Lung (tissue), 12 donors: ENCODE measurements around the gene FLYWCH2. TPM values are rescaled to one million over a fixed set of nuclear protein-coding genes. Genes with fewer than 3 reads are reported as not detected.
"Not testable (repeated sequence)": the region's sequence is repeated elsewhere in the genome, so short reads cannot be mapped to it uniquely, and the experiment has no call there.

Experiments
- ATAC-seq: fragments of 200-7000 bp; cut with Tn5 transposase; one replicate; pipeline ENCODE4 v1.9.1; 2020; ENCODE audit warnings: moderate number of reproducible peaks; ENCODE audit not compliant: insufficient read depth, low FRiP score
- DNase-seq, 3 donors: peaks; one replicate each; pipeline ENCODE4 v3.0.0-alpha.2; 2013 to 2017
- H3K27ac ChIP-seq, 2 donors: one replicate each; pipeline ENCODE4 v1.5.1; 2013; ENCODE audit warnings: mild to moderate bottlenecking in 2 of 2, moderate library complexity in 2 of 2, control low read depth in 1 of 2, inconsistent platforms in 1 of 2, low read depth in 1 of 2, low read length in 1 of 2
- H3K27me3 ChIP-seq, 3 donors: one replicate each; pipeline ENCODE4 v1.5.1; 2013; ENCODE audit warnings: low read length in 2 of 3; ENCODE audit not compliant: control insufficient read depth in 3 of 3, insufficient read depth in 3 of 3
- H3K36me3 ChIP-seq, 4 donors: one replicate each; pipeline ENCODE4 v1.5.1; 2013; ENCODE audit warnings: low read length in 4 of 4, mild to moderate bottlenecking in 1 of 4, moderate library complexity in 1 of 4; ENCODE audit not compliant: control insufficient read depth in 4 of 4, insufficient read depth in 4 of 4
- H3K4me1 ChIP-seq, 5 donors: one replicate each; pipeline ENCODE4 v1.5.1; 2013; ENCODE audit warnings: low read length in 5 of 5, mild to moderate bottlenecking in 2 of 5, moderate library complexity in 1 of 5; ENCODE audit not compliant: control insufficient read depth in 5 of 5, insufficient read depth in 5 of 5
- H3K4me3 ChIP-seq: one replicate; pipeline ENCODE4 v1.5.1; 2013; ENCODE audit warnings: mild to moderate bottlenecking, control low read depth, moderate library complexity
- H3K9ac ChIP-seq, 2 donors: one replicate each; pipeline ENCODE4 v1.5.1; 2013; ENCODE audit warnings: low read length in 2 of 2, control low read depth in 1 of 2; ENCODE audit not compliant: insufficient read depth in 1 of 2
- H3K9me3 ChIP-seq, 4 donors: one replicate each; pipeline ENCODE4 v1.5.1; 2013; ENCODE audit warnings: low read length in 3 of 4, mild to moderate bottlenecking in 1 of 4, moderate library complexity in 1 of 4; ENCODE audit not compliant: control insufficient read depth in 4 of 4, insufficient read depth in 3 of 4
- WGBS, 2 donors: extraction: QIAGEN DNeasy Blood & Tissue Kit; methylation state at CpG; one replicate each; pipeline ENCODE4 v1.1.7; 2013; 5-methylcytosine and 5-hydroxymethylcytosine counted together
- polyA plus RNA-seq, 2 donors: library from polyadenylated mRNA; stranded (reverse); fragments of 200-250 nt; gene quantifications; one replicate each; pipeline ENCODE4 v1.2.1, GENCODE V29; 2013
- total RNA-seq, 2 donors: library from RNA; depleted of rRNA in 1 of 2; stranded (reverse); fragments of >200 nt in 1 of 2; gene quantifications; one replicate each; pipeline ENCODE4 v1.2.1, GENCODE V29; 2014 to 2021
- TF ChIP-seq, protein P1 (sequence below): IDR thresholded peaks from 2 replicates; pipeline ENCODE4 v1.5.1; 2012; ENCODE audit warnings: mild to moderate bottlenecking; ENCODE audit errors: control extremely low read depth, extremely low read depth
- donor health status: control.
- donor health status: control.
- donor health status: Bipolar disorder and iron deficiency.
- donor health status: healthy.
- donor health status: DM: yes; HTN: yes; CAD: no.

Gene FLYWCH2
- total and polyA plus RNA-seq, 4 donors = 26.7 to 40.6 (median 39.2) TPM

DNA sequence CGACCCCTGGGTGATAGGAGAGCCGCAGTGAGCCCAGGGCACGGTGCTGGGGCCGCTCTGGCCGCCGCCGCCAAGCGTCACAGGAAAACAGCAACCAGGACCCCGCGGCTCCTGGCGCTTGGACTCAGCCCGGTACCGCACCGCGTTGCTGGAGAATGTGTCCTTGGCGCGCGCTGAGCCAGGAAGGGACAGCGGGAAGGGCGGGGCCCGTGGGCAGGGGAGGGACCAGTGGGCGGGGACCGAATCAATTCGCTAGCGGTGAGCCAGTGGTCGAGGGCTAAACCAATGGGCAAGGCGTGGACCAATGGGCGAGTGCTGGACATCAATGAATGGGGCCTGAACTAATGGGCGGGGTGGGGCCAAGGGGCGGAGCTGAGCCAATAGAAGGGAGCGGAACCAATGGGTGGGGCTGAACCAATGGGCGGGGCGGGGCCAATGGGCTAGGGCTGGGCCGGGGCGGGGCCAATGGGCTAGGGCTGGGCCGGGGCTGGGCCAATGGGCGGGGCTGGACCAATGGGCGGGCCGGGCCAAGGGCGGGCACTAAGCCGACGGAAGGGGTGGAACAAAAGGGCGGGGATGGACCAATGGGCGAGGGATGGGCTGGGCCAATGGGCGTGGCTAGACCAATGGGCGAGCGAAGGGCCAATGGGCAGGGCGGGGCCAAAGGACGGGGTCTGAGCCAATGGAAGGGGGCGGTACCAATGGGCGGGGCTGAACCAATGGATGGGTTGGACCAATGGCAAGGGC, 22.4 kb downstream of the FLYWCH2 start:
- H3K4me3 ChIP-seq = peak overlapping the region; percentile 50
- no peak overlapping the region for H3K9ac ChIP-seq
- WGBS, 2 donors = 0 to 1% methylated on average over 44 to 50 of the region's 51 CpGs
- H3K4me1 ChIP-seq = peaks cover 0 to 12% (median 3%) of the 10 kb centered on the region in 5 donors
- no peaks in the 10 kb centered on the region for H3K9me3 ChIP-seq
- peak overlapping the region; percentile 93 to 97 for H3K27ac ChIP-seq
- TF ChIP-seq, protein P1, sequence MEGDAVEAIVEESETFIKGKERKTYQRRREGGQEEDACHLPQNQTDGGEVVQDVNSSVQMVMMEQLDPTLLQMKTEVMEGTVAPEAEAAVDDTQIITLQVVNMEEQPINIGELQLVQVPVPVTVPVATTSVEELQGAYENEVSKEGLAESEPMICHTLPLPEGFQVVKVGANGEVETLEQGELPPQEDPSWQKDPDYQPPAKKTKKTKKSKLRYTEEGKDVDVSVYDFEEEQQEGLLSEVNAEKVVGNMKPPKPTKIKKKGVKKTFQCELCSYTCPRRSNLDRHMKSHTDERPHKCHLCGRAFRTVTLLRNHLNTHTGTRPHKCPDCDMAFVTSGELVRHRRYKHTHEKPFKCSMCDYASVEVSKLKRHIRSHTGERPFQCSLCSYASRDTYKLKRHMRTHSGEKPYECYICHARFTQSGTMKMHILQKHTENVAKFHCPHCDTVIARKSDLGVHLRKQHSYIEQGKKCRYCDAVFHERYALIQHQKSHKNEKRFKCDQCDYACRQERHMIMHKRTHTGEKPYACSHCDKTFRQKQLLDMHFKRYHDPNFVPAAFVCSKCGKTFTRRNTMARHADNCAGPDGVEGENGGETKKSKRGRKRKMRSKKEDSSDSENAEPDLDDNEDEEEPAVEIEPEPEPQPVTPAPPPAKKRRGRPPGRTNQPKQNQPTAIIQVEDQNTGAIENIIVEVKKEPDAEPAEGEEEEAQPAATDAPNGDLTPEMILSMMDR = no peak
- H3K27me3 ChIP-seq = no peaks in the 10 kb centered on the region
- no peaks in the 10 kb centered on the region for H3K36me3 ChIP-seq
- DNase-seq (peak; percentile 94 to 95 (median 95)), ATAC-seq (peak; percentile 90)

DNA sequence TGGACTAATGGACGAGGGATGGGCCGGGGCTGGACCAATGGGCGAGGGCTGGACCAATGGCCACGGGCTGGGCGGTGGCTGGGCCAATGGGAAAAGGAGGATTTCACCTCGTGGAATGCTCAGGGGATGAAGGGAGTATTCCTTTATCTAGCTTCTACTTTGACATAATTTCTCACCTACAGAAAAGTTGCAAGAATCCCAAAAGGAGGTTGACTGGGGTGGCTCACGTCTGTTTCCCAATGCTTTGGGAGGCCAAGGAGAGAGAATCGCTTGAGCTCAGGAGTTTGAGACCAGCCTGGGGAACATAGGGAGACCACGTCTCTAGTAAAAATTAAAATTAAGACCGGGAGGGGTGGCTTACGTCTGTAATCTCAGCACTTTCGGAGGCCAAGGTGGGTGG, 23.0 kb downstream of the FLYWCH2 start:
- DNase-seq (no peak), ATAC-seq (no peak)
- H3K9ac ChIP-seq = no peak overlapping the region
- H3K4me3 ChIP-seq = no peak overlapping the region
- WGBS, 2 donors = 23 to 37% methylated on average over 12 of the region's 12 CpGs
- H3K9me3 ChIP-seq = no peaks in the 10 kb centered on the region
- H3K27me3 ChIP-seq = no peaks in the 10 kb centered on the region
- H3K4me1 ChIP-seq = peaks cover 0 to 12% (median 3%) of the 10 kb centered on the region in 5 donors
- H3K27ac ChIP-seq = peak overlapping the region; percentile 51 to 57
- no peaks in the 10 kb centered on the region for H3K36me3 ChIP-seq
- TF ChIP-seq, protein P1 = no peak

DNA sequence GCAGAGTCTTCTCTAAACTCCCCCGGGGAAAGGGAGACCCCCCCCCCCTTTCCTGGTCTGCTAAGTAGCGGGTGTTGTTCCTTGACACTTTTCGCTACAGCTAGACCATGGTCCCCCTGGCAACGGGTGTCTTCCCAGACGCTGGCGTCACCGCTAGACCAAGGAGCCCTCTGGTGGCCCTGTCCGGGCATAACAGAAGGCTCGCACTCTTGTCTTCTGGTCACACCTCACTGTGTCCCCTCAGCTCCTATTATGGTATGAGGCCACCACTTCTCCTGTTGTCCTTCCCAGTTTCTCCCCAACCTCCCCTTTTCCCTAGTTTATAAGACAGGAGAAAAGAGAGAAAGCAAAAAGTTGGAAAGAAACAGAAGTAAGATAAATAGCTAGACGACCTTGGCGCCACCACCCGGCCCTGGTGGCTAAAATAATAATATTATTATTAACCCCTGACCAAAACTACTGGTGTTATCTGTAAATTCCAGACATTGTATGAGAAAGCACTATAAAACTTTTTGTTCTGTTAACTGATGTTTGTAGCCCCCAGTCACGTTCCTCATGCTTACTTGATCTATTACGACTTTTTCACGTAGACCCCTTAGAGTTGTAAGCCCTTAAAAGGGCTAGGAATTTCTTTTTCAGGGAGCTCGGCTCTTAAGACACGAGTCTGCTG, 24.2 kb downstream of the FLYWCH2 start:
- H3K9ac ChIP-seq, H3K9me3 ChIP-seq, ATAC-seq, H3K27ac ChIP-seq, H3K27me3 ChIP-seq, H3K4me3 ChIP-seq, H3K36me3 ChIP-seq: not testable (repeated sequence)
- TF ChIP-seq, protein P1 = peak; percentile 17
- DNase-seq = peak; percentile 60 to 71 (median 69)
- peaks cover 0 to 12% (median 3%) of the 10 kb centered on the region in 5 donors for H3K4me1 ChIP-seq
- WGBS, 2 donors = 15 to 28% methylated on average over 16 to 17 of the region's 17 CpGs
